Measurements from ENCODE around the gene SLMAP. TPM values are rescaled to one million over a fixed set of nuclear protein-coding genes. Genes with fewer than 3 reads are reported as not detected.

Gene SLMAP
- total RNA-seq, 2 donors from 2014 or later = 76.3 to 131 TPM

DNA sequence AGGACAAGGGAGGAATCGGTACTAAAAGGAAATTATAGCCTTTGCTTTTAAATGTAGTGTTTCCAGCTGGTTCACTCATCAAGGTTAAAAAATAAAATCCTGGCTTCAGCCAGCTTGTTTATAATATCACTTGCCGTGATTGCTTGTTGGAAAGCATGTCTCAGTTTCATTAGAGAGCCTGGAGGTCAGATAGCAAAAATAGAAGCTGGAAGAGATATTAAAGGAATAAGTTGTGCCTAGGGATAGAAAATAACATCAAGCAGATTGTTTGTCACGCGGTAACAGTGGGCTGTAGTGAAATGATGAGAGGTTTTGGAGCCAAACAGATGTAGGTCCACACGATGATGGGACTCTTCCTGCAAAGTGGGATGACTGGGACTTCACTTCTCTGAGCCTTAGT is 17.7 kb upstream of the SLMAP start:
- H3K36me3 ChIP-seq = no peaks in the 10 kb centered on the region
- intact Hi-C loops (cut with DNase I) = no loop called here
- no peaks in the 10 kb centered on the region for H3K27me3 ChIP-seq (replicated peaks; ENCODE audit: insufficient read depth)
- H3K27ac ChIP-seq = no peak overlapping the region
- WGBS = 49% methylated on average over 5 of the region's 5 CpGs
- no peaks in the 10 kb centered on the region for H3K4me1 ChIP-seq (replicated peaks)
- H3K9me3 ChIP-seq = no peaks in the 10 kb centered on the region
- no peak for DNase-seq (ENCODE audit: low spot score)
- TF ChIP-seq POLR2A (IDR thresholded peaks at IDR 0.05) (no peak), POLR2AphosphoS5 (IDR thresholded peaks at IDR 0.05) (no peak)
- TF ChIP-seq, protein P1, sequence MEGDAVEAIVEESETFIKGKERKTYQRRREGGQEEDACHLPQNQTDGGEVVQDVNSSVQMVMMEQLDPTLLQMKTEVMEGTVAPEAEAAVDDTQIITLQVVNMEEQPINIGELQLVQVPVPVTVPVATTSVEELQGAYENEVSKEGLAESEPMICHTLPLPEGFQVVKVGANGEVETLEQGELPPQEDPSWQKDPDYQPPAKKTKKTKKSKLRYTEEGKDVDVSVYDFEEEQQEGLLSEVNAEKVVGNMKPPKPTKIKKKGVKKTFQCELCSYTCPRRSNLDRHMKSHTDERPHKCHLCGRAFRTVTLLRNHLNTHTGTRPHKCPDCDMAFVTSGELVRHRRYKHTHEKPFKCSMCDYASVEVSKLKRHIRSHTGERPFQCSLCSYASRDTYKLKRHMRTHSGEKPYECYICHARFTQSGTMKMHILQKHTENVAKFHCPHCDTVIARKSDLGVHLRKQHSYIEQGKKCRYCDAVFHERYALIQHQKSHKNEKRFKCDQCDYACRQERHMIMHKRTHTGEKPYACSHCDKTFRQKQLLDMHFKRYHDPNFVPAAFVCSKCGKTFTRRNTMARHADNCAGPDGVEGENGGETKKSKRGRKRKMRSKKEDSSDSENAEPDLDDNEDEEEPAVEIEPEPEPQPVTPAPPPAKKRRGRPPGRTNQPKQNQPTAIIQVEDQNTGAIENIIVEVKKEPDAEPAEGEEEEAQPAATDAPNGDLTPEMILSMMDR (IDR thresholded peaks at IDR 0.05) = no peak
- H3K4me3 ChIP-seq = no peak overlapping the region

DNA sequence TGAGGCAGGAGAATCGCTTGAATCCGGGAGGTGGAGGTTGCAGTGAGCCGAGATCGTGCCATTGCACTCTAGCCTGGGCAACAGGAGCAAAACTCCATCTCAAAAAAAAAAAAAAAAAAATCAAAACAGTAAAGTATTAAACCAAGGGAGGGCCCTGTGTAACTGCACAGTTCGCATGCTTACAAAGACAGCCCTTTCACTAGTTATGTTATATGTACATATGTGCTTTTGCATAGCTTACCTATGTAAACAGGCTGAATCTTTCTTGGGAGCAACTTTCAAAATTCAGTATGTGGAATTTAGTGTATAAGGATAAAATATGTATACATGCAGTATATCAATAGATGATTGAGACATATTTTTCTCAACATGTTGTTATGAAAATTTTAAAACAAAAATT is 16.1 kb upstream of the SLMAP start:
- H3K4me3 ChIP-seq = no peak overlapping the region
- H3K4me1 ChIP-seq (replicated peaks) = no peaks in the 10 kb centered on the region
- no peaks in the 10 kb centered on the region for H3K36me3 ChIP-seq
- WGBS = 93% methylated on average over 5 of the region's 5 CpGs
- no peaks in the 10 kb centered on the region for H3K27me3 ChIP-seq (replicated peaks; ENCODE audit: insufficient read depth)
- intact Hi-C loops (cut with DNase I) = no loop called here
- H3K9me3 ChIP-seq = no peaks in the 10 kb centered on the region
- no peak for DNase-seq (ENCODE audit: low spot score)
- TF ChIP-seq, protein P1 (IDR thresholded peaks at IDR 0.05) = no peak
- no peak for TF ChIP-seq POLR2AphosphoS5 (IDR thresholded peaks at IDR 0.05)
- no peak for TF ChIP-seq POLR2A (IDR thresholded peaks at IDR 0.05)
- no peak overlapping the region for H3K27ac ChIP-seq

DNA sequence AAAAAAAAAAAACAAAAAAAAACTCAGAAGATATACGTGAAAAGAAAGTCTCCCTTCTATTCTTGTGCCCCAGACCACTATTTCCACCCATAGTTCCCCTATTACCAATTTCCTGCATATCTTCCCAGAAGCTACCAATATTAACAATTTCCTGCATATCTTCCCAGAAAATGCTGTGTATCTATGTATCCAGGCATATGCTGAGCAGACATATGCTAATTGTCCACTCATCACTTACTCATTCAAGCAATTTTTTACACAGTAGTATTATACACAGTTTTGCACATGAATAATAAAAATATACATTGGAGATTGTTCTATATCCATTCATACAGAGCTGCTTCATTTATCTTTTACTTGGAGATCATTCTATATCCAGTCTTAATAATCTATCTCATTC is 12.6 kb upstream of the SLMAP start:
- no peak overlapping the region for H3K4me3 ChIP-seq
- H3K4me1 ChIP-seq (replicated peaks) = no peaks in the 10 kb centered on the region
- 59% methylated on average over 1 of the region's 1 CpG for WGBS
- no peaks in the 10 kb centered on the region for H3K27me3 ChIP-seq (replicated peaks; ENCODE audit: insufficient read depth)
- H3K9me3 ChIP-seq = no peaks in the 10 kb centered on the region
- no peak overlapping the region for H3K27ac ChIP-seq
- no peaks in the 10 kb centered on the region for H3K36me3 ChIP-seq
- TF ChIP-seq, protein P1 (IDR thresholded peaks at IDR 0.05) = no peak
- TF ChIP-seq POLR2AphosphoS5 (IDR thresholded peaks at IDR 0.05) (no peak), POLR2A (IDR thresholded peaks at IDR 0.05) (no peak)
- intact Hi-C loops (cut with DNase I) = no loop called here
- DNase-seq (ENCODE audit: low spot score) = no peak

DNA sequence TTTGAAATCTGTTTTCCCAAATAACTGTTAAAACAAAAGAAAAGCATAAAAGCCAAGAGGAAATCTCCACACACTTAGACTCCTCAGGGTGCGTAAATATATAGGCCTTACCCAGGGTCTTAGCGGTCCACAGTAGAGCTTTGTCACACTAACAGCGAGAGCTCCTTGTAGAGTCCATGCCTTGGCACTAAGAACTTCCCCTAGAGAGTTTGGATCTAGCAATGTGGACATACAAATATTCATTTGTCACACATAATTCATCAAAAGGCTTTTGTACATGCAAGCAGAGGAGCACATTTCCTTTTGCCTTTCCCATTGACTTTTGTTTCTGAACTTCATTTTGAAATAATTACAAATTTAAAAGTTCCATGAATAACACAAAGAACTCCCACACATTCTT is 11.0 kb upstream of the SLMAP start:
- Histone ChIP-seq H3K4me1 (replicated peaks) (no peaks in the 10 kb centered on the region), H3K36me3 (no peaks in the 10 kb centered on the region), H3K27me3 (replicated peaks; ENCODE audit: insufficient read depth) (no peaks in the 10 kb centered on the region), H3K9me3 (no peaks in the 10 kb centered on the region), H3K27ac (no peak overlapping the region), H3K4me3 (no peak overlapping the region)
- 89% methylated on average over 3 of the region's 3 CpGs for WGBS
- intact Hi-C loops (cut with DNase I) = no loop called here
- DNase-seq (ENCODE audit: low spot score) = no peak
- TF ChIP-seq, protein P1 (IDR thresholded peaks at IDR 0.05) = no peak
- TF ChIP-seq POLR2AphosphoS5 (IDR thresholded peaks at IDR 0.05) = no peak
- TF ChIP-seq POLR2A (IDR thresholded peaks at IDR 0.05) = no peak

DNA sequence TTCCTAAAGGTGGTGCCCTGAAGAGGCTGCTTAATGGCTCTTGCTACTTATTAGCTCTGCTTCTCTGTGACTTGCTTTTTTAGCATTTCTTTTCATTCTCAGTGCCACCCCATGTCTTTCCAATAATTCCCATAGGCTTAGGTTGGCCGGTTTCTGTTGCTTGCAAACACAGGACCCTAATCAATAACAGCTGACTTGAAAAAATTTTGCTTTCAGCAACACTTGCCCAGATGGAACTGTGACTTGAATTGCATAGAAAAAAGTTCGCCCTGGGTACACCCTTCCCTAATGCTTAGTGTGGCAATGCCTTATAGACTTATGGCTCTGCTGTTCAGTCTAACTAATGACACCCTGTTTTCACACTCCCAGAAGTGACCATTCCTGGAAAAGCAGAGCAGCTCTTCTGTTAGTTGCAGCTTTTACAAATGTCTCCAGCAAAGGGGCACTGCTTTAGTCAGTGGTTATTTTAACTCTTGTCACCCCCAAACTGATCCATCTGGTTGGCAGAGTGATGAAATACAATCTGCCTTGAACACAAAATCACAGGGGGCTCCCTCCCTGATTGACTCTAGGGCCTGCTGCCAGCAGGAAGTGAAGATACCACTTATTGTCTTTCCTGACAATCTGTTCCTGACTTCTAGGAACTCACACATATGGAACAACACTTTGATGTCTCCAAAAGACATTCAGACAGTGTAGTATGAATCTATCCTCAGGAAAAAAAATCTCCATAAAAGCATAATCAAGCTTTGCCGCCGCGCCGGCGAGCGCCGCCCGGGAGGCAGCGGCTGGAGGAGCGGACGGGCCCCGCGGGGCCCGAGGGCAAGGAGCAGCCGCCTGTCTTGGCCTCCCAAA is 9.7 kb upstream of the SLMAP start:
- H3K27ac ChIP-seq = no peak overlapping the region
- H3K9me3 ChIP-seq = no peaks in the 10 kb centered on the region
- intact Hi-C loops (cut with DNase I) = no loop called here
- no peaks in the 10 kb centered on the region for H3K27me3 ChIP-seq (replicated peaks; ENCODE audit: insufficient read depth)
- H3K4me1 ChIP-seq (replicated peaks) = no peaks in the 10 kb centered on the region
- 91% methylated on average over 16 of the region's 17 CpGs for WGBS
- no peak overlapping the region for H3K4me3 ChIP-seq
- DNase-seq (ENCODE audit: low spot score) = no peak
- H3K36me3 ChIP-seq = no peaks in the 10 kb centered on the region
- TF ChIP-seq, protein P1 (IDR thresholded peaks at IDR 0.05) = no peak
- TF ChIP-seq POLR2AphosphoS5 (IDR thresholded peaks at IDR 0.05) = no peak

Data from prostate gland (tissue), 2 donors.